H9 (cell line): ENCODE data around the gene DOCK1. TPM values are rescaled to one million over a fixed set of nuclear protein-coding genes. Genes with fewer than 3 reads are reported as not detected.

Source experiments
- DNase-seq: peaks from one replicate; pipeline ENCODE4 v3.0.0-alpha.2; 2017
- H2AFZ ChIP-seq: one replicate; pipeline ENCODE4 v1.6.1; 2013; ENCODE audit warnings: mild to moderate bottlenecking, low read length, control low read depth, moderate library complexity
- H2AK5ac ChIP-seq: 2 replicates; pipeline ENCODE4 v1.6.1; 2013; ENCODE audit warnings: low read length, control low read depth, mixed read lengths; ENCODE audit not compliant: insufficient read length
- H2BK120ac ChIP-seq: one replicate; pipeline ENCODE4 v1.6.1; 2013; ENCODE audit warnings: low read depth, mild to moderate bottlenecking, low read length, control low read depth, inconsistent platforms; ENCODE audit not compliant: poor library complexity, severe bottlenecking
- H2BK12ac ChIP-seq: 2 replicates; pipeline ENCODE4 v1.6.1; 2013; ENCODE audit warnings: low read length, control low read depth, mixed read lengths, low read depth; ENCODE audit not compliant: insufficient read length
- H2BK15ac ChIP-seq: 2 replicates; pipeline ENCODE4 v1.6.1; 2013; ENCODE audit warnings: low read depth, low read length, control low read depth
- H2BK20ac ChIP-seq: one replicate; pipeline ENCODE4 v1.6.1; 2013; ENCODE audit warnings: low read depth, mild to moderate bottlenecking, low read length, control low read depth, inconsistent platforms; ENCODE audit not compliant: poor library complexity, severe bottlenecking
- H2BK5ac ChIP-seq: 2 replicates; pipeline ENCODE4 v1.6.1; 2013; ENCODE audit warnings: low read length, control low read depth, mixed read lengths; ENCODE audit not compliant: insufficient read length
- H3K14ac ChIP-seq: 2 replicates; pipeline ENCODE4 v1.6.1; 2013; ENCODE audit warnings: low read length, control low read depth; ENCODE audit not compliant: insufficient read depth
- H3K18ac ChIP-seq: 2 replicates; pipeline ENCODE4 v1.6.1; 2013; ENCODE audit warnings: low read depth, mild to moderate bottlenecking, mixed read lengths, low read length, control low read depth; ENCODE audit not compliant: insufficient read length
- H3K23ac ChIP-seq: 2 replicates; pipeline ENCODE4 v1.6.1; 2013; ENCODE audit warnings: low read length, control low read depth, mixed read lengths, low read depth; ENCODE audit not compliant: insufficient read length
- H3K23me2 ChIP-seq: 2 replicates; pipeline ENCODE4 v1.6.1; 2013; ENCODE audit warnings: low read depth, mild to moderate bottlenecking, mixed read lengths, low read length, control low read depth; ENCODE audit not compliant: insufficient read length, poor library complexity, severe bottlenecking
- H3K27ac ChIP-seq: 2 replicates; pipeline ENCODE4 v1.5.1; 2013; ENCODE audit warnings: low read length, control low read depth, mixed read lengths, low read depth; ENCODE audit not compliant: insufficient read length
- H3K27me3 ChIP-seq: 2 replicates; pipeline ENCODE4 v1.6.1; 2013; ENCODE audit warnings: low read length, control low read depth, inconsistent platforms; ENCODE audit not compliant: insufficient read depth
- H3K4ac ChIP-seq: 2 replicates; pipeline ENCODE4 v1.6.1; 2013; ENCODE audit warnings: low read depth, mild to moderate bottlenecking, control low read depth, inconsistent platforms, low read length, moderate library complexity
- H3K4me1 ChIP-seq: 2 replicates; pipeline ENCODE4 v1.6.1; 2013; ENCODE audit warnings: low read length, control low read depth, inconsistent platforms; ENCODE audit not compliant: insufficient read depth
- H3K4me2 ChIP-seq: 2 replicates; pipeline ENCODE4 v1.6.1; 2013; ENCODE audit warnings: low read length, control low read depth, mixed read lengths; ENCODE audit not compliant: insufficient read length, insufficient read depth
- H3K56ac ChIP-seq: 2 replicates; pipeline ENCODE4 v1.6.1; 2013; ENCODE audit warnings: low read depth, mild to moderate bottlenecking, mixed read lengths, low read length, control low read depth; ENCODE audit not compliant: insufficient read length
- H3K79me1 ChIP-seq: 2 replicates; pipeline ENCODE4 v1.6.1; 2013; ENCODE audit warnings: low read depth, mild to moderate bottlenecking, moderate library complexity, low read length, control low read depth, inconsistent platforms; ENCODE audit not compliant: insufficient read depth, poor library complexity, severe bottlenecking
- H3K79me2 ChIP-seq: 2 replicates; pipeline ENCODE4 v1.6.1; 2013; ENCODE audit warnings: low read length, control low read depth, inconsistent platforms; ENCODE audit not compliant: insufficient read depth
- H3K9ac ChIP-seq: 2 replicates; pipeline ENCODE4 v1.6.1; 2013; ENCODE audit warnings: low read length, control low read depth, mixed read lengths; ENCODE audit not compliant: insufficient read length; ENCODE audit errors: extremely low read depth
- H3K9me3 ChIP-seq: one replicate; pipeline ENCODE4 v1.6.1; 2013; ENCODE audit warnings: low read depth, low read length, inconsistent platforms; ENCODE audit not compliant: control insufficient read depth
- H3T11ph ChIP-seq: one replicate; pipeline ENCODE4 v1.6.1; 2013; ENCODE audit warnings: mild to moderate bottlenecking, low read length, control low read depth, inconsistent platforms
- H4K20me1 ChIP-seq: one replicate; pipeline ENCODE4 v1.6.1; 2013; ENCODE audit not compliant: control insufficient read depth, insufficient read length, insufficient read depth
- H4K5ac ChIP-seq: 2 replicates; pipeline ENCODE4 v1.6.1; 2013; ENCODE audit warnings: low read depth, mild to moderate bottlenecking, mixed read lengths, low read length, control low read depth; ENCODE audit not compliant: insufficient read length
- H4K8ac ChIP-seq: replicated peaks from 2 replicates; pipeline ENCODE4 v1.6.1; 2013; ENCODE audit warnings: low read length, control low read depth, mixed read lengths, low read depth; ENCODE audit not compliant: insufficient read length
- H4K91ac ChIP-seq: 2 replicates; pipeline ENCODE4 v1.6.1; 2013; ENCODE audit warnings: low read depth, mild to moderate bottlenecking, moderate library complexity, mixed read lengths, low read length, control low read depth; ENCODE audit not compliant: insufficient read length
- H3K27ac Mint-ChIP-seq, 3 experiments: 2 replicates in 2 of 3; 3 replicates in 1 of 3; pipeline ENCODE4 v1.8.0; 2020 to 2021; ENCODE audit warnings: mixed read lengths in 3 of 3, mild to moderate bottlenecking in 1 of 3, moderate library complexity in 1 of 3
- H3K27me3 Mint-ChIP-seq: 2 replicates; pipeline ENCODE4 v1.8.0; 2021; ENCODE audit warnings: low read depth, mild to moderate bottlenecking, moderate library complexity, mixed read lengths
- H3K36me3 Mint-ChIP-seq, 3 experiments: 2 replicates in 2 of 3; 3 replicates in 1 of 3; pipeline ENCODE4 v1.8.0; 2020 to 2021; ENCODE audit warnings: low read depth in 3 of 3, mixed read lengths in 3 of 3; ENCODE audit not compliant: insufficient read depth in 1 of 3
- H3K4me1 Mint-ChIP-seq, 2 experiments: 2 replicates each; pipeline ENCODE4 v1.8.0; 2020; ENCODE audit warnings: mixed read lengths in 2 of 2
- H3K4me3 Mint-ChIP-seq, 2 experiments: 2 replicates in 1 of 2; 3 replicates in 1 of 2; pipeline ENCODE4 v1.8.0; 2020 to 2021; ENCODE audit warnings: mild to moderate bottlenecking in 2 of 2, mixed read lengths in 2 of 2, moderate library complexity in 1 of 2
- H3K9me3 Mint-ChIP-seq, 2 experiments: 2 replicates in 1 of 2; 3 replicates in 1 of 2; pipeline ENCODE4 v1.8.0; 2020; ENCODE audit warnings: mild to moderate bottlenecking in 2 of 2, mixed read lengths in 2 of 2, moderate library complexity in 1 of 2
- CTCF ChIP-seq: fragments of 200-600 bp; sonication (generic); conservative IDR thresholded peaks from 3 replicates; pipeline ENCODE4 v1.8.0; 2021; ENCODE audit warnings: antibody characterized with exemption, mild to moderate bottlenecking
- WGBS: extraction: QIAGEN DNeasy Blood & Tissue Kit; methylation state at CpG from one replicate; pipeline ENCODE4 v1.1.7; 2013; ENCODE audit warnings: missing lambda C conversion rate, low lambda C conversion rate, mixed read lengths; ENCODE audit not compliant: insufficient read length; ENCODE audit errors: extremely low coverage; 5-methylcytosine and 5-hydroxymethylcytosine counted together
- total RNA-seq: library from RNA; stranded (reverse); gene quantifications from 2 replicates; pipeline ENCODE4 v1.2.1, GENCODE V29; 2021

The DOCK1 gene
- total RNA-seq, 1 experiment from 2014 or later, result 57.0 TPM

DNA sequence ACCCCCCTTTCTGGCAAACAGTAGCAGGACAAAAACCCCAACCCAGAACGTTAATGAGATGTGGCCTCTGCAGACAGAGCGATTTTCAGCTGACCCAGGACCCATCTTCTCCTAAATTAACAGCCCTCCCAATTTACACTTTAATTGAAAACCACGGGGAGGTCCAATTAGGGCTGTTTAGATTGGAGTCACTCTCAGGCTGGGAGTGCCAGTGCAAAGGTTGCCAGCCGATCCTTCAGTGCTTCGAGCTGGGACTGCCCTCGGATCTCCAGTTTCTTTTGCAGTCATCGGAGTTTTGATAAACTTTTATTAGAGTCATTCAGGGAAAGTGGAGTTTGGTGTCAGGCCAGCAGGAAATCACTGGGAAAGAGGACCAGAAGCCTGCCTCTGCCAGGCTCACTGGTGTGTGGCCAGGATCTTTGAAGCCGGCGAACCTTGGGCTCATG, 108.0 kb downstream of the DOCK1 start:
- H3K4me2 ChIP-seq, result no peak overlapping the region
- no peak overlapping the region for H3K14ac ChIP-seq
- no peak overlapping the region for H3K18ac ChIP-seq
- H3K23ac ChIP-seq, result no peak overlapping the region
- no peak overlapping the region for H4K8ac ChIP-seq
- H3K27ac Mint-ChIP-seq, result peak overlapping the region in 1 of 3 experiments; percentile 68; a peak in 3 of 7 replicates
- no peak overlapping the region for H2BK12ac ChIP-seq
- no peak overlapping the region for H3K9ac ChIP-seq
- H3K4me1 ChIP-seq, result no peaks in the 10 kb centered on the region
- H3K27ac ChIP-seq, result no peak overlapping the region
- H3K9me3 ChIP-seq, result no peaks in the 10 kb centered on the region
- H3K79me2 ChIP-seq, result no peaks in the 10 kb centered on the region; the same call in 1 of the 2 replicates
- no peak overlapping the region for H3K4me3 Mint-ChIP-seq
- no peak for DNase-seq
- TF ChIP-seq CTCF, result no peak
- H2BK20ac ChIP-seq, result no peak overlapping the region
- no peaks in the 10 kb centered on the region for H3K23me2 ChIP-seq
- no peak overlapping the region for H4K91ac ChIP-seq
- no peaks in the 10 kb centered on the region for H3K27me3 ChIP-seq
- H3K4me1 Mint-ChIP-seq, result peaks cover 9 to 10% of the 10 kb centered on the region in 2 experiments
- H2BK15ac ChIP-seq, result no peak overlapping the region
- H3K27me3 Mint-ChIP-seq, result no peaks in the 10 kb centered on the region
- no peaks in the 10 kb centered on the region for H3K79me1 ChIP-seq
- no CpG with 5 or more reads among the region's 9 CpGs for WGBS
- H2BK120ac ChIP-seq, result no peak overlapping the region
- no peaks in the 10 kb centered on the region for H4K20me1 ChIP-seq
- H3K56ac ChIP-seq, result no peak overlapping the region
- no peak overlapping the region for H3K4ac ChIP-seq
- H3T11ph ChIP-seq, result no peak overlapping the region
- no peak overlapping the region for H2AFZ ChIP-seq
- H4K5ac ChIP-seq, result no peak overlapping the region
- H2AK5ac ChIP-seq, result no peak overlapping the region
- H2BK5ac ChIP-seq, result no peak overlapping the region
- no peaks in the 10 kb centered on the region for H3K9me3 Mint-ChIP-seq
- peaks cover 5 to 40% (median 16%) of the 10 kb centered on the region in 3 experiments; a peak in 6 of 7 replicates for H3K36me3 Mint-ChIP-seq
